Bronchus fibroblast of lung (primary cell): ENCODE results near the gene SERPINB6. TPM values are rescaled to one million over a fixed set of nuclear protein-coding genes. Genes with fewer than 3 reads are reported as not detected.

Experiments used
- total RNA-seq: library from RNA; depleted of rRNA; stranded (reverse); fragments of >200 nt; gene quantifications from 2 replicates; pipeline ENCODE4 v1.2.3, GENCODE V29; 2015

SERPINB6 gene
- 136 and 168 TPM in 2 replicates for total RNA-seq

DNA sequence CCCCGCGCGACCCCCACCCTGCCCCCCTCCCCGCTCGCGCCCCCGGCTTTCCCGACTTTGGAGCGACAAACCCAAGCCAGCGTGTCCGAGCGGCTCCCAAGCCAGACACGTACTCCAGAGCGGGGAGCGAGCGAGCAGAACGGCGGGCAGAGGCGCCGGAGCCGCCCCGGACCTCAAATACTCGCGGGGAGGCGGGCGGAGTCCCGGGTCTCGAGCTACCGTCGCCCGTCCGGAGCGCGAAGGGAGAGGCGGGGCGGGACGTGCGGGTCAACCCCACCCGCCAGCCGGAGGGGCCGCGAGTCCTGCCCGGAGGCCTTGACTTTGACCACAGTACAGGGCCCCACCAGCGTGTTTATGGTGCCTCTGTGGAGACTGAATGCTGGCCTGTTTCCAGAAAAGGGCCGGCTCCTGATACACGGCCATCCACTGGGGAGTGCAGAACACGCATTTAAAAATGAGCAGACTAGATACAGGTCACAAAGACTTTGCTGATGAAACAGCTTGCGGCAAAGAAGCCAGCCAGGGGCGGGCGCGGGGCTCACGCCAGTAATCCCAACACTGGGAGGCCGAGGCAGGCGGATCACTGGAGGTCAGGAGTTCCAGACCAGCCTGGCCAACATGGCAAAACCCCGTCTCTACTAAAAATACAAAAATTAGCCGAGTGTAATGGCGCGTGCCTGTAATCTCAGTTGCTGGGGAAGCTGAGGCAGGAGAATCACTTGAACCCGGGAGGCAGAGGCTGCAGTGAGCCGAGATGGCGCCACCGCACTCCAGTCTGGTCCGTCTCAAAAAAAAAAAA is at the start of gene SERPINB6:
Gene SERPINB6 (minus strand): TSS at position 148 of the 799 bp plus-strand sequence. CDS start 12,235 bp downstream, outside the sequence.

DNA sequence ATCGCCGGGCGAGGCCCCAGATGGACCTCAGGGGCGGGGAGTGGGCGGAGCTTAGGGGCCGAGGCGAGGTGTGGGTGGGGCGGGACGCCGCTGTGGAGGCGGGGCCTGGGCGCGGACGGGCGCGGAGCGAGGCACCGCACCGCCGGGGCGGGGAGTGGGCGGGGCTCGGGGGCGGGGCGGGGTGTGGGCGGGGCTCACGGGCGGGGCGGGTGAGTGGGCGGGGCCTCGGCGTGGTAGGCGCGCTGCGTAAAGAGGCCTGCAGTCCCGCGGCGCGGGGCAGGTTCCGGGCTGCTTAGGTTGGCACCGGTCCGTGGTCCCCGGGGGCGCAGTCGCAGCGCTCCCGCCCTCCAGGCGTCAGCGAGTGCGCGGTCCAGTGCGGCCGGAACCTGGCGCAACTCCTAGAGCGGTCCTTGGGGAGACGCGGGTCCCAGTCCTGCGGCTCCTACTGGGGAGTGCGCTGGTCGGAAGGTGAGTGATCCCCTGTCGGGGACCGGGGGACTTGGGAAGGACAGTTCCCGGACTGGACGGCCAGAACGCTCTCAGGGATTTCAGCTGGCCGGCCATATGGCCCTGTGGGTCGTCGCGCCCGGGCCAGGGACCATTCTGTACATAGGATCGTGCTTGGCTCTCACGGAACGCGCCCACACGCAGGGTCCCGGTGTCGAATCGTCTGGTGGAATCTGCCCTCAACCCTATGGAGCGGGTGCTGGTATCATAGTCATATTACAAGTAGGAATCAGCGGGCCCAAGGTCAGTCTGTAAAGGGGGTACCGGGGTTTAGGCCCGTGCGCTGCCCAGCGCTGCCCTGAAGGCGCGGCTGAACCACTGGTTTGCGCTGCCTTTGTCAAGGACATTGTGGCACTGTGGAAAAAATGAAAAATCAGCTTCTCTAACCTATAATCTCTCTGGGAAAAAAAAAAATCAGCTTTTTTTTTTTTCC is 28.5 kb upstream of the SERPINB6 start, which contains the start of gene NQO2:
Gene NQO2 (plus strand): TSS at position 277 of the 940 bp plus-strand sequence. CDS start 6,659 bp downstream, outside the sequence.

Other genes starting within 250 kb of the SERPINB6 start
- under 0.01 and 0.15 TPM in 2 replicates for gene MYLK4, start 220.6 kb downstream of the SERPINB6 start, total RNA-seq
- gene WRNIP1, start 206.2 kb downstream of the SERPINB6 start, total RNA-seq: 39.8 and 44.0 TPM in 2 replicates
- gene SERPINB1, start 129.7 kb downstream of the SERPINB6 start, total RNA-seq: 15.3 and 15.8 TPM in 2 replicates
- gene SERPINB9, start 68.3 kb downstream of the SERPINB6 start, total RNA-seq: 7.2 and 7.3 TPM in 2 replicates
- gene NQO2, start 28.3 kb upstream of the SERPINB6 start, total RNA-seq: 41.7 and 44.3 TPM in 2 replicates
- 11.1 and 12.6 TPM in 2 replicates for gene RIPK1, start 96.9 kb upstream of the SERPINB6 start, total RNA-seq
- 12.2 and 13.4 TPM in 2 replicates for gene BPHL, start 147.1 kb upstream of the SERPINB6 start, total RNA-seq
- gene TUBB2A, start 186.0 kb upstream of the SERPINB6 start, total RNA-seq: 226 and 228 TPM in 2 replicates